Suppressor macrophage treated with lipopolysaccharide for 1 hour (primary cell): ENCODE measurements around the gene CBFA2T2.
"Not testable (repeated sequence)": the region's sequence is repeated elsewhere in the genome, so short reads cannot be mapped to it uniquely, and the experiment has no call there.

ENCODE experiments used
- DNase-seq, 3 donors: peaks; one replicate each; pipeline ENCODE4 v3.0.0-alpha.2; 2020 to 2022

The CBFA2T2 gene

GRCh38 chr20:33490023-33490933, at the start of gene CBFA2T2:
Gene CBFA2T2 (plus strand): TSS chr20:33490096. CDS start chr20:33490268, 172 bp downstream.
- no peak for DNase-seq

GRCh38 chr20:33440562-33440961, 49.3 kb upstream of the CBFA2T2 start:
- not testable (repeated sequence) for DNase-seq

- no peak for DNase-seq
Measured at GRCh38 chr20:33441142-33441955, 48.5 kb upstream of the CBFA2T2 start.

- DNase-seq: no peak
Measured at GRCh38 chr20:33442136-33443005, 47.5 kb upstream of the CBFA2T2 start.

GRCh38 chr20:33443006-33443511, 46.8 kb upstream of the CBFA2T2 start:
- no peak for DNase-seq

- peak; percentile 87 to 96 (median 90) for DNase-seq
Measured at GRCh38 chr20:33443512-33444239, 46.2 kb upstream of the CBFA2T2 start, which contains the start of gene SNTA1. Gene SNTA1 (minus strand): TSS chr20:33443763. CDS start chr20:33443620, 143 bp downstream.

- no peak for DNase-seq
Measured at GRCh38 chr20:33444797-33445560, 44.9 kb upstream of the CBFA2T2 start.

GRCh38 chr20:33445881-33446625, 43.8 kb upstream of the CBFA2T2 start:
- no peak for DNase-seq

GRCh38 chr20:33450867-33451266, 39.0 kb upstream of the CBFA2T2 start:
- peak; percentile 39 to 49 (median 44) for DNase-seq

GRCh38 chr20:33456916-33457642, 32.8 kb upstream of the CBFA2T2 start:
- peak; percentile 83 to 90 (median 87) for DNase-seq

- DNase-seq: no peak
Measured at GRCh38 chr20:33459599-33459998, 30.3 kb upstream of the CBFA2T2 start.

GRCh38 chr20:33460711-33461110, 29.2 kb upstream of the CBFA2T2 start:
- no peak for DNase-seq

- DNase-seq: no peak
Measured at GRCh38 chr20:33463332-33464101, 26.4 kb upstream of the CBFA2T2 start.

- not testable (repeated sequence) for DNase-seq
Measured at GRCh38 chr20:33464759-33465158, 25.1 kb upstream of the CBFA2T2 start.

- DNase-seq: no peak
Measured at GRCh38 chr20:33465481-33466302, 24.2 kb upstream of the CBFA2T2 start.

- DNase-seq: no peak
Measured at GRCh38 chr20:33466303-33466646, 23.6 kb upstream of the CBFA2T2 start.

GRCh38 chr20:33470457-33470856, 19.4 kb upstream of the CBFA2T2 start:
- DNase-seq: no peak

- DNase-seq: no peak
Measured at GRCh38 chr20:33470866-33471265, 19.0 kb upstream of the CBFA2T2 start.
